Activated naive CD4-positive, alpha-beta T cell (primary cell): ENCODE measurements around the gene DDIT4.
"Not testable (repeated sequence)": the region's sequence is repeated elsewhere in the genome, so short reads cannot be mapped to it uniquely, and the experiment has no call there.

Source experiments
- DNase-seq, 4 experiments: peaks; one replicate each; lab custom pipeline; 2025; lab: John Stamatoyannopoulos, UW

DDIT4 gene

GRCh38 chr10:72249176-72249862, 24.4 kb upstream of the DDIT4 start:
- DNase-seq: not testable (repeated sequence)

- no peak for DNase-seq
Measured at GRCh38 chr10:72250666-72251065, 23.1 kb upstream of the DDIT4 start.

GRCh38 chr10:72251635-72252034, 22.1 kb upstream of the DDIT4 start:
- no peak for DNase-seq

- DNase-seq: no peak
Measured at GRCh38 chr10:72252972-72253371, 20.8 kb upstream of the DDIT4 start.

- no peak for DNase-seq
Measured at GRCh38 chr10:72253578-72253977, 20.1 kb upstream of the DDIT4 start.

- DNase-seq: no peak
Measured at GRCh38 chr10:72254813-72255568, 18.7 kb upstream of the DDIT4 start.

- no peak for DNase-seq
Measured at GRCh38 chr10:72255977-72256729, 17.6 kb upstream of the DDIT4 start.

GRCh38 chr10:72257051-72257892, 16.5 kb upstream of the DDIT4 start:
- no peak for DNase-seq

- DNase-seq: no peak
Measured at GRCh38 chr10:72258617-72259016, 15.1 kb upstream of the DDIT4 start.

- no peak for DNase-seq
Measured at GRCh38 chr10:72259491-72260238, 14.1 kb upstream of the DDIT4 start.

GRCh38 chr10:72260239-72260975, 13.3 kb upstream of the DDIT4 start:
- DNase-seq: peak; percentile 27 to 75 (median 58)

GRCh38 chr10:72260976-72261783, 12.5 kb upstream of the DDIT4 start:
- peak in 1 of 4 experiments; percentile 63 for DNase-seq

GRCh38 chr10:72261784-72262404, 11.8 kb upstream of the DDIT4 start:
- no peak for DNase-seq

GRCh38 chr10:72263613-72264241, 10.0 kb upstream of the DDIT4 start:
- DNase-seq: peak in 1 of 4 experiments; percentile 17

GRCh38 chr10:72264536-72264935, 9.2 kb upstream of the DDIT4 start:
- no peak for DNase-seq

- DNase-seq: no peak
Measured at GRCh38 chr10:72265508-72265907, 8.2 kb upstream of the DDIT4 start.

- DNase-seq: no peak
Measured at GRCh38 chr10:72265990-72266865, 7.5 kb upstream of the DDIT4 start.

GRCh38 chr10:72267381-72267780, 6.3 kb upstream of the DDIT4 start:
- no peak for DNase-seq
